Measurements from ENCODE around the gene SMIM38.
"Not testable (repeated sequence)": the region's sequence is repeated elsewhere in the genome, so short reads cannot be mapped to it uniquely, and the experiment has no call there.

SMIM38 gene

GRCh38 chr11:69140161-69140560, 15.6 kb upstream of the SMIM38 start:
- DNase-seq (ENCODE audit: low read depth, low spot score) = not testable (repeated sequence)

GRCh38 chr11:69140635-69141034, 15.1 kb upstream of the SMIM38 start:
- DNase-seq (ENCODE audit: low read depth, low spot score) = no peak

GRCh38 chr11:69141742-69142141, 14.0 kb upstream of the SMIM38 start:
- DNase-seq (ENCODE audit: low read depth, low spot score) = no peak

- no peak for DNase-seq (ENCODE audit: low read depth, low spot score)
Measured at GRCh38 chr11:69142895-69143294, 12.8 kb upstream of the SMIM38 start.

- no peak for DNase-seq (ENCODE audit: low read depth, low spot score)
Measured at GRCh38 chr11:69144316-69145049, 11.3 kb upstream of the SMIM38 start.

- no peak for DNase-seq (ENCODE audit: low read depth, low spot score)
Measured at GRCh38 chr11:69145050-69145380, 10.7 kb upstream of the SMIM38 start.

- DNase-seq (ENCODE audit: low read depth, low spot score) = no peak
Measured at GRCh38 chr11:69148377-69148762, 7.4 kb upstream of the SMIM38 start.

GRCh38 chr11:69148806-69149205, 6.9 kb upstream of the SMIM38 start:
- no peak for DNase-seq (ENCODE audit: low read depth, low spot score)

GRCh38 chr11:69149338-69150045, 6.2 kb upstream of the SMIM38 start:
- not testable (repeated sequence) for DNase-seq (ENCODE audit: low read depth, low spot score)

GRCh38 chr11:69150175-69150574, 5.6 kb upstream of the SMIM38 start:
- no peak for DNase-seq (ENCODE audit: low read depth, low spot score)

- no peak for DNase-seq (ENCODE audit: low read depth, low spot score)
Measured at GRCh38 chr11:69151836-69152235, 3.9 kb upstream of the SMIM38 start.

GRCh38 chr11:69152733-69153421, 2.9 kb upstream of the SMIM38 start:
- DNase-seq (ENCODE audit: low read depth, low spot score) = no peak

GRCh38 chr11:69153661-69154060, 2.1 kb upstream of the SMIM38 start:
- no peak for DNase-seq (ENCODE audit: low read depth, low spot score)

- no peak for DNase-seq (ENCODE audit: low read depth, low spot score)
Measured at GRCh38 chr11:69154211-69154913, 1.4 kb upstream of the SMIM38 start.

GRCh38 chr11:69154938-69155301, 815 bp upstream of the SMIM38 start:
- DNase-seq (ENCODE audit: low read depth, low spot score) = no peak

GRCh38 chr11:69156235-69156639, 502 bp downstream of the SMIM38 start:
- DNase-seq (ENCODE audit: low read depth, low spot score) = no peak

GRCh38 chr11:69156673-69157155, 979 bp downstream of the SMIM38 start:
- no peak for DNase-seq (ENCODE audit: low read depth, low spot score)

GRCh38 chr11:69157156-69157821, 1.6 kb downstream of the SMIM38 start:
- no peak for DNase-seq (ENCODE audit: low read depth, low spot score)

GRCh38 chr11:69157822-69158231, 2.1 kb downstream of the SMIM38 start:
- no peak for DNase-seq (ENCODE audit: low read depth, low spot score)

- DNase-seq (ENCODE audit: low read depth, low spot score) = no peak
Measured at GRCh38 chr11:69158301-69159149, 2.8 kb downstream of the SMIM38 start.

All from iPS DF 19.7 (cell line).